Sigmoid colon (tissue), 7 donors: ENCODE results near the gene FOXN3. TPM values are rescaled to one million over a fixed set of nuclear protein-coding genes. Genes with fewer than 3 reads are reported as not detected.

Experiments used
- DNase-seq: peaks from one replicate; pipeline ENCODE4 v3.0.0-alpha.2; 2019
- H3K27ac ChIP-seq, 4 donors: fragments of 200-600 bp; sonication (generic); one replicate each; pipeline ENCODE4 v1.5.1; 2016 to 2019; ENCODE audit warnings: mild to moderate bottlenecking in 1 of 4
- H3K27me3 ChIP-seq, 3 donors: fragments of 200-600 bp; sonication (generic); one replicate each; pipeline ENCODE4 v1.5.1; 2019; ENCODE audit warnings: mild to moderate bottlenecking in 1 of 3
- H3K36me3 ChIP-seq, 4 donors: fragments of 200-600 bp; sonication (generic); one replicate each; pipeline ENCODE4 v1.5.1; 2016 to 2019
- H3K4me1 ChIP-seq, 4 donors: fragments of 200-600 bp; sonication (generic); one replicate each; pipeline ENCODE4 v1.5.1; 2017 to 2019
- H3K4me3 ChIP-seq, 4 donors: fragments of 200-600 bp; sonication (generic); one replicate each; pipeline ENCODE4 v1.5.1; 2017 to 2019; ENCODE audit warnings: mild to moderate bottlenecking in 2 of 4, moderate library complexity in 1 of 4
- H3K9me3 ChIP-seq, 4 donors: fragments of 200-600 bp in 3 of 4; sonication (generic) in 3 of 4; one replicate each; pipeline versions ENCODE4 v1.5.1 to v1.6.1; 2013 to 2019
- EP300 ChIP-seq, 4 donors: sonication (generic); formaldehyde crosslinking; IDR thresholded peaks; one replicate each; pipeline ENCODE4 v1.6.1; 2017; ENCODE audit warnings: antibody characterized with exemption in 4 of 4
- POLR2A ChIP-seq, 2 donors: fragments of 450-650 bp; IDR thresholded peaks; one replicate each; pipeline ENCODE4 v1.6.1; 2016; ENCODE audit warnings: antibody characterized with exemption in 2 of 2, mild to moderate bottlenecking in 2 of 2, moderate library complexity in 2 of 2
- POLR2AphosphoS5 ChIP-seq, 4 donors: sonication (generic); formaldehyde crosslinking; IDR thresholded peaks; one replicate each; pipeline ENCODE4 v1.6.1; 2017; ENCODE audit warnings: antibody characterized with exemption in 4 of 4
- WGBS, 2 donors: extraction: QIAGEN DNeasy Blood & Tissue Kit; methylation state at CpG; one replicate each; pipeline ENCODE4 v1.1.7; 2013; 5-methylcytosine and 5-hydroxymethylcytosine counted together
- intact Hi-C: fragments of 100-400 bp; cut with DNase I; formaldehyde crosslinking; loops from one replicate; pipeline ENCODE4 v1.15.1; 2023
- polyA plus RNA-seq, 3 donors: library from polyadenylated mRNA; stranded (reverse); fragments of 200-250 nt; gene quantifications; one replicate each; pipeline ENCODE4 v1.2.3, GENCODE V29; 2013
- total RNA-seq, 4 donors: library from RNA; depleted of rRNA; stranded (reverse); fragments of >200 nt; gene quantifications; one replicate each; pipeline ENCODE4 v1.1.0, GENCODE V29; 2016
- TF ChIP-seq, protein P1 (sequence below), 4 experiments: fragments of 450-650 bp in 3 of 4; fragments of 200-600 bp in 1 of 4; IDR thresholded peaks; one replicate each; pipeline ENCODE4 v1.5.1; 2016 to 2019; ENCODE audit warnings: antibody characterized with exemption in 4 of 4, mild to moderate bottlenecking in 3 of 4, moderate library complexity in 2 of 4
- donor health status: healthy with polysubstance abuse.
- donor health status: Bipolar disorder and iron deficiency.
- donor health status: healthy.

FOXN3 gene
- total and polyA plus RNA-seq, 7 donors = 24.6 to 146 (median 104) TPM

DNA sequence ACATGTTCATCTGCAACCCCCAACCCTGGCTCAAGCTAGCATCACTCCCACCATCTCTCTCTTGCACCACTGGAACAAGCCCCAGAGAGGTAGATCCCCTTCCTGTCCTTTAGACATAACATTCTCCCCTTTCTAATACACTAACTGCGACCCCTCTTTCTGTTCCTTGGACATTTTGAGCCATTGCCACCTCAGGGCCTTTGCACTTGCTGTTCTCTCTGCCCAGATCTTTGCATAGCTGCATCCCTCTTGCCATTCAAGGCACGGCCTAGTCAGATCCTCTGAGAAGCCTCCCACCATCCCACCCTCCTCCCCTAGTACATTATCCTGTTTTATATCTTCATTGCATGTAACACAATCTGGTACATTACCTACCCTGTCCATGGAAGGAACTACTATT lies 16.5 kb downstream of the FOXN3 start:
- TF ChIP-seq, protein P1, sequence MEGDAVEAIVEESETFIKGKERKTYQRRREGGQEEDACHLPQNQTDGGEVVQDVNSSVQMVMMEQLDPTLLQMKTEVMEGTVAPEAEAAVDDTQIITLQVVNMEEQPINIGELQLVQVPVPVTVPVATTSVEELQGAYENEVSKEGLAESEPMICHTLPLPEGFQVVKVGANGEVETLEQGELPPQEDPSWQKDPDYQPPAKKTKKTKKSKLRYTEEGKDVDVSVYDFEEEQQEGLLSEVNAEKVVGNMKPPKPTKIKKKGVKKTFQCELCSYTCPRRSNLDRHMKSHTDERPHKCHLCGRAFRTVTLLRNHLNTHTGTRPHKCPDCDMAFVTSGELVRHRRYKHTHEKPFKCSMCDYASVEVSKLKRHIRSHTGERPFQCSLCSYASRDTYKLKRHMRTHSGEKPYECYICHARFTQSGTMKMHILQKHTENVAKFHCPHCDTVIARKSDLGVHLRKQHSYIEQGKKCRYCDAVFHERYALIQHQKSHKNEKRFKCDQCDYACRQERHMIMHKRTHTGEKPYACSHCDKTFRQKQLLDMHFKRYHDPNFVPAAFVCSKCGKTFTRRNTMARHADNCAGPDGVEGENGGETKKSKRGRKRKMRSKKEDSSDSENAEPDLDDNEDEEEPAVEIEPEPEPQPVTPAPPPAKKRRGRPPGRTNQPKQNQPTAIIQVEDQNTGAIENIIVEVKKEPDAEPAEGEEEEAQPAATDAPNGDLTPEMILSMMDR (IDR thresholded peaks at IDR 0.05) = no peak
- TF ChIP-seq POLR2AphosphoS5 (IDR thresholded peaks at IDR 0.05) = no peak
- no peak for TF ChIP-seq POLR2A (IDR thresholded peaks at IDR 0.05)
- TF ChIP-seq EP300 (IDR thresholded peaks at IDR 0.05) = no peak
- no peak overlapping the region for H3K27ac ChIP-seq
- no peak for DNase-seq
- no peaks in the 10 kb centered on the region for H3K27me3 ChIP-seq
- peaks cover 0 to 38% (median 22%) of the 10 kb centered on the region in 4 donors for H3K4me1 ChIP-seq
- intact Hi-C loops = no loop called here
- no peak overlapping the region for H3K4me3 ChIP-seq
- no peaks in the 10 kb centered on the region for H3K36me3 ChIP-seq
- no peaks in the 10 kb centered on the region for H3K9me3 ChIP-seq
- WGBS, 2 donors = 96 to 99% methylated on average over 2 of the region's 2 CpGs

DNA sequence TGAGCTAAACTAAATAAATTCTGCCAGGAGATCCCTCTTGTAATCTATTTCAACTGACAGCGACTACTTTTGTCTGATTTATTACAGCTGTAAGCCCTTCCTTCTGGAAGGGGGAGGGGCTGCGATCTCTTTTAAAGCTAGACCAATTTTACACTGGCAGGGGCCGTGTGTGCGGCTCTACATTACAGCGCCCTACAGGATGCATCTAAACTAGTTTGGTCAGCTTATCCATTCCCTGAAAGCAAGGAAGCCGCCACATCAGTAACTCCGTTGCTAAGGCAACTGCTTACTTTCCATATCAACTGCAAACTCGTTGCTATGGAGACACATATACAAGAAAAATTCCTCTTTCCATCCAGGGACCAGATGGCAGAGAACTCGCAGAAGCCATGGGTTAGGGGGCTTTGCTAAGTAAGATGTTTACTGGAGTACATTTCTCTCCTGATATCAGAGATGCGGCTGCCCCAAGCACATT lies 17.4 kb downstream of the FOXN3 start:
- peak; percentile 51 for DNase-seq
- intact Hi-C loops = no loop called here
- no peaks in the 10 kb centered on the region for H3K9me3 ChIP-seq
- no peaks in the 10 kb centered on the region for H3K27me3 ChIP-seq
- H3K4me1 ChIP-seq = peaks cover 0 to 47% (median 26%) of the 10 kb centered on the region in 4 donors
- 37 to 40% methylated on average over 10 of the region's 10 CpGs for WGBS, 2 donors
- H3K4me3 ChIP-seq = no peak overlapping the region
- no peaks in the 10 kb centered on the region for H3K36me3 ChIP-seq
- peak overlapping the region in 3 of 4 donors; percentile 18 to 41 (median 20) for H3K27ac ChIP-seq
- TF ChIP-seq POLR2AphosphoS5 (IDR thresholded peaks at IDR 0.05) (peak in 1 of 4 donors; percentile 12), EP300 (IDR thresholded peaks at IDR 0.05) (no peak)

DNA sequence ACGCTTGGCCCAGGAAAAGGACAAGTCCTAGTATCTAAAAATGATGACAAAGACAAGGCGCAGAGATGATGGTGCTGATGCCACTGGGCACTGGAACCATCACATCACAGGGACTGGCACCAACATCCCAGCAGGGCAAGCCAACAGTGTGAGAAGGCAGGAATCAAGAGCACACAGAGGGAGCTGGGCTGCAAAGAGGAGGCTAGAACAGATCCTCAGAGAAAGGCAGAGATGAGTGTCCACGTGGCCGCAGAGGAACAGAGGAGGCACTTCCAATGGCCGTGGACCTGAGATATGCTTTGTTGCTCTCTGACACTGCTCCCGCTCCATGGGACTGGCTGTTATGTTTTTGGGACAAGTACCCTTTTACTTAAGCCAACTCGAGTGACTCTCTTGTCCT lies 17.9 kb downstream of the FOXN3 start:
- H3K4me1 ChIP-seq = peaks cover 2 to 49% (median 28%) of the 10 kb centered on the region in 4 donors
- intact Hi-C loops = no loop called here

DNA sequence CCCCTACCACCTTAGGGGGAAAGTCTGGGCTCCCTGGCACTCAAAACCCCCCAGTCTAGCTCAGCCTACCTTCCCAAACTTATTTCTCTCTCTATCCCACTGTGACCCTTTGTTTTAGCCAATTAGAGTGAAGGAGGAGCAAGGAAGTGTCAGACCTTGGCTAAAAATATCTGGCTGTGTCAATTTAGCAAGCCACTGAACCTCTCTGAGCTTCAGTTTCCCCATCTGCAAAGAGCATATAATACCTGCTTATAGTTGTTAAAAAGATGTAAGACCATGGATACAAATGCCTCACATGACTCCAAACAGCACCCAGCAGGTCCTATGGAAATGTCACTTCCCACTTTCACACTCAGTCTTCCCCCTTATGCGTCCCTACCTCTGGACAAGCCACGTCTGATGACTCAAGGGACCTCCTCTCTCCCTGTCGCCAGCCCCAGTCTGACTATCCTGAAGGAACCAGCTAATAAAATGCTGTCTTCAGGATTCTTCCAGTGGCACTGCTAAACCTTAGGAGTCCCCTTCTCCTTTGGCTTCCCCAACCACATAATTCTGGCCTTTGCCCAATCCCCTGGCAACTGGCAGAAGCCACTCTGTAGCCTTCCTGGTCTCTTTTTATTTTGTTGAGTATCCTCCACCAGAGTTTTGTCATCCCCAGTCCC lies 19.3 kb downstream of the FOXN3 start:
- Histone ChIP-seq H3K9me3 (no peaks in the 10 kb centered on the region), H3K27ac (no peak overlapping the region), H3K4me1 (peaks cover 2 to 54% (median 33%) of the 10 kb centered on the region in 4 donors), H3K4me3 (no peak overlapping the region), H3K36me3 (no peaks in the 10 kb centered on the region), H3K27me3 (no peaks in the 10 kb centered on the region)
- DNase-seq = no peak
- intact Hi-C loops = no loop called here
- no peak for TF ChIP-seq POLR2A (IDR thresholded peaks at IDR 0.05)
- TF ChIP-seq, protein P1 (IDR thresholded peaks at IDR 0.05) = no peak
- no peak for TF ChIP-seq POLR2AphosphoS5 (IDR thresholded peaks at IDR 0.05)
- no peak for TF ChIP-seq EP300 (IDR thresholded peaks at IDR 0.05)
- 82 to 93% methylated on average over 3 of the region's 3 CpGs for WGBS, 2 donors

More for the DNA sequence above, 17.9 kb downstream of the FOXN3 start:
- no peaks in the 10 kb centered on the region for H3K27me3 ChIP-seq
- no peaks in the 10 kb centered on the region for H3K9me3 ChIP-seq
- peak overlapping the region in 3 of 4 donors; percentile 18 to 41 (median 20) for H3K27ac ChIP-seq
- 78 to 82% methylated on average over 7 of the region's 7 CpGs for WGBS, 2 donors
- no peak overlapping the region for H3K4me3 ChIP-seq
- no peaks in the 10 kb centered on the region for H3K36me3 ChIP-seq
- TF ChIP-seq EP300 (IDR thresholded peaks at IDR 0.05) = no peak
- TF ChIP-seq, protein P1 (IDR thresholded peaks at IDR 0.05) = no peak
- TF ChIP-seq POLR2A (IDR thresholded peaks at IDR 0.05) = no peak
- no peak for TF ChIP-seq POLR2AphosphoS5 (IDR thresholded peaks at IDR 0.05)
- DNase-seq = peak; percentile 53

DNA sequence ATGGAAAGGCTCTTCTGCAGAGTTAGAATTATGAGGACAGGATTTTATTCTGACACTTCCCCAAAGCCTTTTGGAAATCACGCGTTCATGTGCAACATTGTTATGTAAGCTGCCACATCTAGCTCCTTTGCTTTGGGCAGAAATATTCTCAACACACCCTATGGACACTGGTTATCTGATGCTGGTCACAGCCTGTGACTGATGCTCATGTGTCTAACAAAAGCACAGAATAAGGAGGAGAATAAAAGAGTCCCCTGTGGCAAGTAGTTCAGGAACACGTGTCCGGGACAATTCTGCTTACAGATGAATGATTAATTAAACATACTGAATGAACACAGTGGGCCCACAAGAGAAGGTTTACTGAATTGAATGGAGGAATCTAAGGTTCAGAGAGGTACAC lies 22.1 kb downstream of the FOXN3 start:
- H3K9me3 ChIP-seq = no peaks in the 10 kb centered on the region
- intact Hi-C loops = no loop called here
- 80 to 88% methylated on average over 4 of the region's 4 CpGs for WGBS, 2 donors
- H3K4me1 ChIP-seq = peaks cover 2 to 53% (median 29%) of the 10 kb centered on the region in 4 donors
- H3K4me3 ChIP-seq = no peak overlapping the region
- DNase-seq = peak; percentile 6
- TF ChIP-seq, protein P1 (IDR thresholded peaks at IDR 0.05) = no peak
- TF ChIP-seq POLR2AphosphoS5 (IDR thresholded peaks at IDR 0.05) (no peak), POLR2A (IDR thresholded peaks at IDR 0.05) (no peak), EP300 (IDR thresholded peaks at IDR 0.05) (no peak)
- H3K27me3 ChIP-seq = no peaks in the 10 kb centered on the region
- peak overlapping the region in 1 of 4 donors; percentile 15 for H3K27ac ChIP-seq
- H3K36me3 ChIP-seq = no peaks in the 10 kb centered on the region
